ENCODE data around the gene SCRN3.
"Not testable (repeated sequence)": the region's sequence is repeated elsewhere in the genome, so short reads cannot be mapped to it uniquely, and the experiment has no call there.

SCRN3 gene

GRCh38 chr2:174400853-174401252, 5.3 kb downstream of the SCRN3 start:
- DNase-seq, result no peak

- DNase-seq, result no peak
These were observed 8.1 kb downstream of the SCRN3 start for GRCh38 chr2:174403628-174404027.

- DNase-seq, result not testable (repeated sequence)
These were observed 14.5 kb downstream of the SCRN3 start for GRCh38 chr2:174410039-174410438.

GRCh38 chr2:174412256-174412655, 16.7 kb downstream of the SCRN3 start:
- DNase-seq, result no peak

DNA sequence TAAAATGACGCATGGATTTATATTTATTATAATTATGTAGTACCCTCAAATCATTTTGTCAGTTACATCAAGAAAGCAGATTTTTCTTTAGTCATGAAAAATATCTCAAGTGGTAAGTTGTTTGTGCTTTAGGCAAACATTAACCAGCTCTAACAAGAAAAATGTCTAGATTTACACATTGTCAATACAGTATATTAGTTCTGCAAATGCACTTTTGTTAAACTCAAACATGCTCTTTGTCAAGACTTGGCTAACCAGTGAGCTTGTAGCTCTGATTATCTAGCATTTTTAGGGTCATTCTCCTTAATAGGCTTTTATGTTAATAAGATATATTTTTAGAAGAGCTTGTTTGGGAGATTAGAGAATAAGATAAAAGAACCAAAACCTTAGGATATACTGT, 32.7 kb downstream of the SCRN3 start:
- DNase-seq, result no peak

DNA sequence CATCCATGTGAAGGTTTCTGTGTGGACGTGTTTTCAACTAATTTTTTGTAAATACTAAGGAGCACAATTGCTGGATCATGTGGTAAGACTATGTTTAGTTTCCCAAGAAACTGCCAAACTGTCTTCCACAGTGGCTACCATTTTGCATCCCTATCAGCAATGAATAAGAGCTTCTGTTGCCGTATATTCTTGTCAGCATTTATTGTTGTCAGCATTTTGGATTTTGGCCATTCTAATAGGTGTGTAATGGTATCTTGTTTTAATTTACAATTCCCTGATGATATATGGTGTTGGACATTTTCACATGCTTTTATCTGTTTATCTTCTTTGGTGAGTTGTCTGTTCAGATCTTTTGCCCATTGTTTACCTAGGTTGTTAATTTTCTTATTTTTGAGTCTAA, 34.5 kb downstream of the SCRN3 start:
- DNase-seq, result no peak

DNA sequence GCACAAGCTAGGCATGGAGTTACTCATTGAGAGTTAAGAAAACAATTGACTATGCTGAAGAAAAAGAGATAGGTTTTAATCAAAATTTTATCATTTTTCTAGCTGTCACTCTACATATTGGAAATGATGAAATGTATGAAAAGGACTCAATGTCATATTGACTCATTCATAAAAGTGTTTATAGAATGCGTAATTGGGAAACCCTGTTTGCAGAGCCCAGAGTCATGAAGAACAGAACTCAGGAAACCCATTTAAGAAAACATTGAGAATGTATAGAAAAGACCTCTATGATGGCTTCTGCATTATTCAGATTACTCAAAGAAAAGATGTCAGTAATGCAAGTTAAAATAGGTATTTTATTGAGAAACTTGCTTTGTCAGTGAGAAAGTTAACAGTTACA, 36.4 kb downstream of the SCRN3 start:
- no peak for DNase-seq

DNA sequence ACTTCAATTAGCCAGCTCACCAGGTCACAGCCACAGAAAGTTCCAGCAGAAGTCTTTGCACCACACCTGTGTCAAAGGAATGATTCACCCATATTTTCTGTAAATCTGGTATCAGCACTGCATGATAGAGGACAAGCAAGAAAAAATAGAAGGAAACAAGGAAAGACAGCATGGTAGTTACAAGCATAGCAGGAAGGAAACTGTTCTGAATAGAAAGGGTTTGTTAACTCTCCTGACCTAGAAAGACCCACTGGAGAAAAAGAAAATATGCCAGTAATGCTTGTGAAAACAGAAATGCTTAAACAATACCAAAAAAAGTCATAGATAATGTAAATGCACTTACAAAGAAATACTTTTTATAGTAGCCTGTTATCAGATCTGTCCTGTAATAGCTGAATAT, 40.8 kb downstream of the SCRN3 start:
- DNase-seq, result no peak

GRCh38 chr2:174438146-174438886, 42.8 kb downstream of the SCRN3 start:
- peak; percentile 10 to 93 (median 72) for DNase-seq

DNA sequence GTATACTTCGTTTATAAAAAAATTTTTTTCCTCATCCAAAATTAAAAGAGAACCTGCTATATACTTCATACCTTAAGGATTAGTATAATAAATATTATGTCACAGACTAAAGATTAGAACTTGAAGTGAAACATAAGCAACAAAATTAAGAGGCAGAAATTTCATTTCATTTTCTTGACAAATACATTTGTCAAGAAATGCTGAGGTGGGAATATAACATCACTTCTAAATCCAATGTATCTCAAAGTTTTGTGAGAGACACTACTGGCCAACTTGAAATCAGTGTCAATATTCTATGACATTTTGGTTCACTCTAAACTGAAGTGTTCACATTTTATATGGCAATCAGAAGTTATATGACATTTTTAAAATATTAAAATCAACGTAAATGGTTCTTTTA, 43.8 kb downstream of the SCRN3 start:
- DNase-seq, result no peak

DNA sequence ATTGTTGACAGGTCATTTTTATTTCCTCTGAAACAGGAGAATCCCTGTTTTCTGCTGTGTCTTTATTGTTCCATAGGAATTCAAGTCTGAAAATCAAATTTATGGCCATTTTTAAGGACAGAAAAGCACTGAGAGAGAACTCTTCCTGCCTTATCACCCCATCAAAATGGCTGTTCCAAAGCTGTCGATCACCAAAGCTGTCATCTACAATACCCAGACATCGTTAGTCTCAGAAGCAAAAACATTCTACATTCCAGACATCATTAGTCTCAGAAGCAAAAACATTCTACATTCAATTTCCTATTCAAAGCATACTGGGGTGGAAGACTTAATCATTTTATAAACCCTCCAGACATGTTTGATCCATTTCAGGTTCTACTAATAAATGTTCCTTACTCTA, 44.4 kb downstream of the SCRN3 start:
- no peak for DNase-seq

DNA sequence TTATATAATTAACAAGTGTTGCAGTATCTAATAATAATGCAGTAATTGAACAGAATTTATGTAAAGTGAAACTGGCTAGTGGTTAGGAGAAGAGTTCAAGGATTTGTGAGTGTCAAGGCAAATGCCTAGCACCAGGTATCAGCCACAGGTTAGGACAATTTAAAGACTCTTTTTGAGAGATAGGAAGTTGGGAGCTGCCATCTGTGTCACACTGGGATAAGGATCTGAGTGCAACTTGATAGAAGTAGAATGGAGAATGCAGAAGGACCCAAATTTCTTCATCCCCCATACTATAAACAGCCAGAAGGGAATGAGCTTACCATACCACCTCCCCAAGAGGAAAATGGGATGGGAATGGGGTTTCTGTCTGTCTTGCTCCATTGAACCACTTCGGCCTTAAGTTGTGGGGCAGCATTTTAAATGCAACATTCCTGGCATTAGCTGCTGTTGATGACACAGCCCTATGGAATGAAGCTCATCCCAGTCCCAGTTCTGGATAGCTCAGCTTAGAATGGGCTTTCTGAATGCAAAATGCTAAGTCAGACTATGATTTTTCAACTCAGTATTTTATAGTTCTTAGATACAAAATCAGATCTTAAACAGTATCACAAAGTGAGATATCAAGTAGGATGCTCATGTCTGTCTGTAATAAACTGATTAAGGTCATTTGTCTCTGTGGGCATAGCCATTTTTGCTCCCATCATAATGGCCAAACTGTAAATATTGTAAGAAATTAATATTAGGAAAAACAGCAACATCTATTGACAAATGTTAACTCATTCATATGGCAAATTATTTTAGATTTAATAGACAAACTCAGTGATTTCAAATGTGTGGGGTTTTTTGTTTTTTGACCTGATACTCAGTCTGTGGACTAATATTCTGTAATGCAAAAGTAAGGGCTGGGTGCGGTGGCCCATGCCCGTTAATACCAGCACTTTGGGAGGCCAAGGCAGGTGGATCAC, 47.3 kb downstream of the SCRN3 start:
- DNase-seq, result no peak

DNA sequence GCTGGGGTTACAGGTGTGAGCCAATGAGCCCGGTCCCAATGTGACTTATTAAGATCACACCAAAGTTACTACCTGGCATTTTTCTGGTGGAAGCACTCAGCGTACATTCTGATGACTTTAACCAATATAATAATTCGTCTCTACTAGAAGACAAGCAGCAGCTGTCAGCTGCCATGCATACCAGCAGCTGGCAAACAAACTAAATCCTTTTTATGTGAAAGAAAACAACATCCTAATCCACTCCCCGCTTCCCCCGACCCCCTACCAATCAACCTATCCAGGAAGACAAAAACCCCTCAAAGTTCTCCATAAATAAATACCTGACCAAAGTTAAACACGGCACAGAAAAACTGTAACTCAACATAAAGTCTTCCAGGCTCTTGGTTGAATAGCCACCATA, 49.2 kb downstream of the SCRN3 start:
- no peak for DNase-seq

GRCh38 chr2:174445248-174445647, 49.7 kb downstream of the SCRN3 start:
- DNase-seq, result no peak

DNA sequence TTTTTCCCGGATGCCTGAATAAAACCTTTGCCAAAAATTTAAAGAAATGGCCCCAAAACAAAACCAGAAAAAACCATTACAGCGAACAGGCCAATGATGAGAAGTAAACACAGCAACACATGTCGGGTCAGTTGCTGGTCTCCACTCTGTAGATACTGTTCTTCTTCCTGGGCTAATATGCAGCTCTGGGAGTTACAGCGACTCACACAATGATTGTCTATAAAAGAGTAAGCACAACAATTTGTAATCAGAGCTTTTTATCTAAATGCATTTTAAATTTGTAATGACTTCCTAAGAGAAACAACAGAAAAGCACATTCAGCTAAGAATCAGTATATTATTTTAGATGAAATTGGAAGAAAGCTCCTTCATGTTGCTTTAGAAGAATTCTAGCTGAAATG, 51.0 kb downstream of the SCRN3 start:
- DNase-seq, result no peak

DNA sequence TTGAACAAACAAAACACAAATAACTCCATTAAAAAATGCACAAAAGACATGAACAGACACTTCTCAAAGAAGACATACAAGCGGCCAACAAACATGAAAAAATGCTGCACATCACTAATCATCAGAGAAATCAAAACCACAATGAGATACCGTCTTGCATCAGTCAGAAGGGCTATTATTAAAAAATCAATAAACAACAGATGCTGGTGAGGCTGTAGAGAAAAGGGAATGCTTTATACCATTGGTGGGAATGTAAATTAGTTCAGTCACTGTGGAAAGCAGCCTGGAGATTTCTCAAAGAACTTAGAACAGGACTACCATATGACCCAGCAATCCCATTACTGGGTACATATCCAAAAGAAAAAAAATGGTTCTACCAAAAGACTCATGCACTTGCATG, 53.5 kb downstream of the SCRN3 start:
- DNase-seq, result no peak

DNA sequence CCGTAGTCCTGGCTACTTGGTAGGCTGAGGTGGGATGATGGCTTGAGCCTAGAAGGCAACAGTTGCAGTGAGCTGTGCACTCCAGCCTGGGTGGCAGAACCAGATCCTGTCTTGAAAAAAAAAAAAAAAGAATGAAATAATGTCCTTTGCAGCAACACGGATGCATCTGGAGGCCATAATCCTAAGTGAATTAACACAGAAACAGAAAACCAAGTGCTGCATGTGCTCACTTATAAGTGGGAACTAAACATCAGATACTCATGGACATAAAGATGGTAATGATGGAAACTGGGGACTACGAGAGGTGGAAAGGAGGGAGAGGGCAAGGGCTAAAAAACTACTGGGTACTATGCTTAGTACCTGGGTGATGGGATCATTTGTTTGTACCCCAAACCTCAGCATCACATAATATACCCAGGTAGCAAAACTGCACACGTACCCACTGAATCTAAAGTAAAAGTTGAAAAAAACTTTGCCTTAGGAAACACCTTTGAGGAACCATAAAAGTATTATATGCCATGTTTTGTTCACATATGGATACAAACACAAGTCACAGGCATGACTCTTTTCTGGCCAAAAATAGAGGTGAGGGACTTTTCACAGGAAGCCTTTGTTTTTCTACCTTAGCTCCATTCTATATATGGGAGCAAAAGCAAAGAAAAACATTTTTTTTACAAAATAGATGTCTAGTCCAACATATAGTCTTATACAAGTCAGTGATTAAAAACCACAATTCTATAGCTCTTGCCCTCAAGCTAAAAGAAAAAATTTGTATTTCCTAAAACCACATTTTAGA, 54.7 kb downstream of the SCRN3 start:
- DNase-seq, result no peak

DNA sequence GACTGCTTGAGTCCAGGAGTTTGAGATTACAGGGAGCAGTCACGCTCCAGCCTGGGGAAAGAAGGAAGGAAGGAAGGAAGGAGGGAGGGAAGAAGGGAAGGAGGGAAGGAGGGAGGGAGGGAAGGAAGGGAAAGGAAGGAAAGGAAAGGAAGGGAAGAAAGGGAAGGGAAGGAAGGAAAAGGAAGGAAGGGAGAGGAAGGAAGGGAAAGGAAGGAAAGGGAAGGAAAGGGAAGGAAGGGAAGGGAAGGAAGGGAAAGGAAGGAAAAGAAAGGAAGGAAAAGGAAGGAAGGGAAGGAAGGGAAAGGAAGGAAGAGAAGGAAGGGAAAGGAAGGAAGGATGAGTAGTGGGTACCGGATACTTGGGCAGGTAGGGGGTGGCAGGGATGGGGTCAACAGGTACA, 59.0 kb downstream of the SCRN3 start:
- no peak for DNase-seq

DNA sequence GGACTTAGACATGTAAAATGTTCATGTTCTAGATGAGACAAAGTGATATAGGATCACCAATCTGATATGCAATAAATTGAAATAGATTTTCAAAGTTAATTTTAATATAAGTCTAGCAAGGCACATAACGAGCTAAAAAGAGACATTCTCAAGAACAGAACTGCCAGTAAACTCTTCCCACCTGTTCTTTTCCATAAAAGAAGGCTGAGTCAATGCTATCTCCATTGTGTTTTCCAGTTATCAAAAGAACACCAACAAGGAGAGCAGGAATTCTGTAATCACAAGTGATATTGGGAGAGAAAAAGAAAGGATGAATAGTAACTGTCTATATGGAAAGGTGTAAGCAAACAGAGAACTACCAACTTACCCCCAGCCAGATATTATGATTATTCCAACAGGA, 65.7 kb downstream of the SCRN3 start:
- DNase-seq, result no peak

GRCh38 chr2:174465327-174465726, 69.8 kb downstream of the SCRN3 start:
- peak in 1 of 51 donors; percentile 1 for DNase-seq

- no peak for DNase-seq
These were observed 78.3 kb downstream of the SCRN3 start for GRCh38 chr2:174473796-174474195.

DNA sequence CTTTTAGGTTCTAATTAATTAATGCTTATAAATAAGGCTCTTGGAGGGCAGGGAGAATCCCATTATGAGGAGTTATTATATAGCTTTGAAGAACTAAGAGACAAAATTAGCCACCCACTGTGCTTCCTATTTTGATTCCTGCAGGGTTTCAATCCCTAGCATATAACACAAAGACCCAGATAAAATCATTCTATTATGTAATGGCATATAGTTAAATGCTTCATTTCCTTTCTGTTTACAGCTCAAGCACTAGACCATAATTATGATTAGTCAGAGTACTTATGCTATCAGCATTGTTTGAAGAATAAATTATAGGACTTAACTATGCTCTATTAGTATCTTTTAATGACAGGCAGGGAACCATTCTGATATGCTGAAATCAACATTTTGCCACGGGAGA, 82.2 kb downstream of the SCRN3 start:
- DNase-seq, result no peak
